ENCODE data around the gene RAD51C. TPM values are rescaled to one million over a fixed set of nuclear protein-coding genes. Genes with fewer than 3 reads are reported as not detected.

RAD51C gene
- 52.4 to 66.3 TPM (median 61.5 TPM) in 5 replicates for total RNA-seq (2022; extraction: Qiagen RNA extraction; ENCODE audit: low read depth)

GRCh38 chr17:58692239-58693055 is at the start of gene RAD51C:
Gene RAD51C, plus strand, starts transcription at chr17:58692602. Its CDS starts 42 bp downstream, at chr17:58692644.

GRCh38 chr17:58691701-58692238 is 632 bp upstream of the RAD51C start, which contains the start of gene TEX14:
Gene TEX14, minus strand, starts transcription at chr17:58692045. Its CDS starts 40,044 bp downstream, at chr17:58652001.

GRCh38 chr17:58755577-58756245 is 63.3 kb downstream of the RAD51C start, which contains the start of gene PPM1E:
Gene PPM1E, plus strand, starts transcription at chr17:58755854.

Other genes with a start within 250 kb of the RAD51C start
- gene HSF5, start 204.2 kb upstream of the RAD51C start, total RNA-seq (2022; extraction: Qiagen RNA extraction; ENCODE audit: low read depth): not detected in 5 replicates
- 7.4 to 12.5 TPM (median 11.0 TPM) in 5 replicates for gene MTMR4, start 178.0 kb upstream of the RAD51C start, total RNA-seq (2022; extraction: Qiagen RNA extraction; ENCODE audit: low read depth)
- 0.02 to 0.15 TPM (median 0.09 TPM) in 4 of 5 replicates, not detected in the other for gene TEX14, start 557 bp upstream of the RAD51C start, total RNA-seq (2022; extraction: Qiagen RNA extraction; ENCODE audit: low read depth)
- gene PPM1E, start 63.3 kb downstream of the RAD51C start, total RNA-seq (2022; extraction: Qiagen RNA extraction; ENCODE audit: low read depth): 0.03 to 0.09 TPM (median 0.08 TPM) in 5 replicates